ENCODE measurements around the gene FKBP14.

Gene FKBP14

DNA sequence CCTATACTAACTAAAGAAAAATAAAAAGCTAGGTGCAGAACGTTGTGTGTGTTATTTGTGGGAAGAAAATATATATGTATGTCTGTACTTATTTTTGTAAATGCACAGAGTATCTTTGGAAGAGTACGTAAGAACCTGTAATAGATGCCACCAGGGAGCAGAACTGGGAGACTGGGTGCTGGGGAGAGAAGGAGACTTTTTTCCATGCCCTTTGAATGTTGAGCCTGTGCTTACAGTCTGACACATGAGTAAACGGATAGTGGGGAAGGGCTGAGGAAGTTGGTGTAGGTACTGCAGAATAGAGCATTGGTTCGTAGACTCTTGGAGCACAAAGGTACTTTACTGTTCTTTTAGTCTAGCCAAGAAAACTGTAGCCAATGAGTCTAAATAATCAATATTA is 35.6 kb downstream of the FKBP14 start:
- TF ChIP-seq ZNF274 (IDR thresholded peaks at IDR 0.05; ENCODE audit: low read depth, low read length) = no peak
- no peak overlapping the region for H3K4me3 ChIP-seq (ENCODE audit: low read length)

DNA sequence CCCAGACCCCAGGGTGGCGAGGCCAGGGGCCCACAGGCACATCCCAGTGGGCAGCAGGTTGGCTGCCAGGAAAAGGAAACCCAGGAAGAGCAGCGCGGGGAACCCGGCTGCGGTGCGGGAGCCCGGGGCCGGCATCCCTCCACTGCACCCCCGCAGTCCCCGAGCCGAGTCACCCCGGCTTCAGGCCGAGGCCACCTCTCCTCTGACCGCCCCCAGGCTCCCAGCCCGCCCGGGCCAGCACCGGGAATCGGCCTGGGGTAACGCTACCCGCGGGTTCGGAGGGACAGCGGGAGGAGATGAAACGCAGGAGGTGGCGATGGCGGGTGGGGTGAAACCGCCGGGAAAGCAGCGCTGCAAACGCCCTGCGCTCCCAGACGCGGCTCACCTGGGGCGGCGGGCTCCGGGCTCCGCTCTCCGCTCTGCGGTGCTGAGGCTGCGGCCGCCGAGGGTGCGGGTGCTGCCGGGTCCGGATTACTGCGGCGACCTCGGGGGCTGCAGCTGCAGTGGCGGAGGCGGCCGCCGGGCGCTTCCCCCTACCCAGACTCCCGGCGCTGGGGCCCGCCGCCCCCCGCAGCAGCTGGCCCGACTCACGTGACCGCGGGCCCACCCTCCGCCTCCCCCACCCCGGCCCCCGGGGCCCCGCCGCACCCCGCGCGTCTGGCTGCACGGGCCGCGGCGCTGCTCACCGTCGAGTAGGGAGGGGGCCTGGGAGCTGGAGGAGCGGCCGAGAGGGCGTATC is 37.1 kb downstream of the FKBP14 start, which contains the start of gene SCRN1:
Gene SCRN1 (minus strand): TSS at position 545 of the 739 bp plus-strand sequence. CDS start 20,734 bp downstream, outside the sequence.
- H3K4me3 ChIP-seq (ENCODE audit: low read length) = peak within 1 kb of the TSS; percentile 79
- TF ChIP-seq ZNF274 (IDR thresholded peaks at IDR 0.05; ENCODE audit: low read depth, low read length) = no peak

- peak overlapping the region; percentile 79 for H3K4me3 ChIP-seq (ENCODE audit: low read length)
- TF ChIP-seq ZNF274 (IDR thresholded peaks at IDR 0.05; ENCODE audit: low read depth, low read length) = no peak
These were observed 37.9 kb downstream of the FKBP14 start for GRCh38 chr7:29988424-29989256.

- TF ChIP-seq ZNF274 (IDR thresholded peaks at IDR 0.05; ENCODE audit: low read depth, low read length) = no peak
- H3K4me3 ChIP-seq (ENCODE audit: low read length) = peak overlapping the region; percentile 79; the same call in 1 of the 2 replicates
These were observed 38.6 kb downstream of the FKBP14 start for GRCh38 chr7:29987811-29988317.

DNA sequence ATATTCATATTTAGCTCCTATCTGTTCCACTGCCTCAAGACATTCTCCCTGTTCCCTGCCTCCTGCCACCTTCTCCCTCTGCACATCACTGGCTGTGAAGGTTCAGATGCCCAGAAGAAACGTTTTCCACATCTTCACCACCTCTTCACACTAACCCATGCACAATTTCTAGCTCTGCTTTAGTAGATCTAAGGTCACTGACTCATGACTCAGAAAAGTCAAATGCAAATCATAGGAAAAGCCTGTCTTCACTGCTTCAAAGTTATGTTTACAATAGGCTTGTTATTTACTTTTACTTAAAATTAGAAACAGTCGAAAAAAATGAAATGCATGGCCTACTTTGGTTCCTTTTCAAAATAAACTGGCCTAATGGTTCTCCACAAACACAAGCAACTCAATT is 39.4 kb downstream of the FKBP14 start:
- no peak for TF ChIP-seq ZNF274 (IDR thresholded peaks at IDR 0.05; ENCODE audit: low read depth, low read length)
- H3K4me3 ChIP-seq (ENCODE audit: low read length) = no peak overlapping the region

DNA sequence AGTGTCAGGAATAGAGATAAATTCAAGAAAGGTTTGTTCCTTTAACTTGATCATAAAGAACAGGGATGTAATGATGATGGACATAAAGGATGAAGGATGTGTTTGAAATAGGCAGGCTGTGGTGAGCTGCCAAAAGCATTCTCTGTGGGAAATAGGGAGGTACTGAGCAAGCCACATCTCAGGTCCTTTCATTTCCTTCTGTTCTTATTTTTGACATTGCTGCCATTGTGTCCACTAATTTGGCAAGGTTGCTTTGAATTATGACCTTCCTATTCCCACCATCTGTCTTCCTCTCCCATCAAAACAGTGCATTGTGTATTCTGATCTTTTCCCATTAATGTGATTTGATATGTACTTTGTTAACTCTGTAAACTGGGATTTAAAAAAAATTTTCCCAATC is 46.4 kb downstream of the FKBP14 start:
- no peak for TF ChIP-seq ZNF274 (IDR thresholded peaks at IDR 0.05; ENCODE audit: low read depth, low read length)
- H3K4me3 ChIP-seq (ENCODE audit: low read length) = no peak overlapping the region

DNA sequence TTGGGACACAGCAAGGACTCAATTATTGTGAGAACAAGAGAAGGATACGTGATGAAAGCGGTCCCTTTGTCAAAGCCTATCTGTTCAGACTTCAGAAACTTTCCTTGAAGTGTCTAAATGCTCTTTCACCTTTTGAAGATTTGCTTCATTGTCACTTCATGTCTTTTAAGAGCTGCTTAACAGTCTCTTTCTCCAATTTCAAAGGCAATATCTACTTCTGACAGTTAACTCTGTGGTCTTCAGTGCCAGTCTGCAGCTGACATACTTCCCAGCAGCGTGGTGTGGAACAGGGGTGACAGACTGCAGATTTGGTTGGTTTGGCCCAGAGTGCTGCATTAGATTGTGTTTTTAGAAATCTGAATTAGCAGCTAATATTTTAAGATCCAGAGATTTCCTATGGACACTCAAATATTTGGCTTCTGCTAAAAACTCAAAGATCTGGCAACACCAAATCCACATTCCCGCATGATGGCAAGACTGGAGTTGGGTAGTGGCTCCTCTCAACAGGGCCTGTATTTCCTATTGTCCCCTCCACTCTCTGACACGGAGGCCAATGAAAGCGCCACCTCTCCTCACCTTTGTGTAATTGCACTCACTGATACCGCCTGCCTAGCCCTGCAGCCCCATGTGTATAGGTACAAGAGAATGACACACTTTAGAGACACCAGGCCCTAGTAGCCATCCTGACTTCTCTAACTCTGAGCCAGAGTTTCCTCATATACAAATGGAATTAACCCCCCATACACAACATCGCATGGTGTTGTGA is 48.4 kb downstream of the FKBP14 start:
- no peak overlapping the region for H3K4me3 ChIP-seq (ENCODE audit: low read length)

DNA sequence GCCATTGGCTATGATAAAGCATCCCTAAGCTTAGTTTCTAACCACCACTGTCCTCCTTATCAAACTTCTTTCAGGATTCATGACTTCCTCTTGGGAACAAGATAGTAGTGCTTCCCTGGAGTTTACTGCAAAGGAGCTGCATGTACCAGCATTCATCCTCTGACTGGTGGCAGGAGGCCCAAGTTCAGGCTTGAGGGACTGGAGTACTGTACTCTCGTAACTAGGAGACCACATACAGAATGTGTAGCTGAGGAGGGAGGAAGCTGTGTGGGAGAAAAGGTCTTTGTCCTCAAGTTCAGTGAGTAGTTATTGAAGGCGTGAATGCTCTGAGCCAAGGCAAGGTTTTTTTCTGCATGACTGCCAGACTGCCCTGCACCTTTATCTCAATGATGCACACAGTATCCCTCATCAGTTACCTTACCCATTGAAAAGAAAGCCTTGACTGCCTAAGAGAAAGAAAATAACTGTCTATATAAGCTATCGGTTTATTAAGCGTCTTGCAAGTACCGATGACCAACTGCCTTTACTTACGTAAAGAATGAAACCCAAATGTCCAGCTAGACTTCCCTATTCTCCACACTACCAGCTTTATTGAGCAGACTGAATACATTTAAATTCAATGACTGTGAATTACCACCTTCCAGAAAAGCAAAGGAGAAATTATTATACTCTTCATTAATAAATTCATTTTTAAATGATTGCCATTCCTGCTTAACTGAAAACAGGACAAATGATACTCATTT is 49.7 kb downstream of the FKBP14 start:
- H3K4me3 ChIP-seq (ENCODE audit: low read length) = no peak overlapping the region
- TF ChIP-seq ZNF274 (IDR thresholded peaks at IDR 0.05; ENCODE audit: low read depth, low read length) = no peak

More for the DNA sequence above, 48.4 kb downstream of the FKBP14 start:
- no peak for TF ChIP-seq ZNF274 (IDR thresholded peaks at IDR 0.05; ENCODE audit: low read depth, low read length)

- no peak for TF ChIP-seq ZNF274 (IDR thresholded peaks at IDR 0.05; ENCODE audit: low read depth, low read length)
- no peak overlapping the region for H3K4me3 ChIP-seq (ENCODE audit: low read length)
These were observed 50.2 kb downstream of the FKBP14 start for GRCh38 chr7:29976266-29976665.

- no peak overlapping the region for H3K4me3 ChIP-seq (ENCODE audit: low read length)
- no peak for TF ChIP-seq ZNF274 (IDR thresholded peaks at IDR 0.05; ENCODE audit: low read depth, low read length)
These were observed 50.9 kb downstream of the FKBP14 start for GRCh38 chr7:29975561-29975960.

- no peak for TF ChIP-seq ZNF274 (IDR thresholded peaks at IDR 0.05; ENCODE audit: low read depth, low read length)
- no peak overlapping the region for H3K4me3 ChIP-seq (ENCODE audit: low read length)
These were observed 52.2 kb downstream of the FKBP14 start for GRCh38 chr7:29974286-29974685.

DNA sequence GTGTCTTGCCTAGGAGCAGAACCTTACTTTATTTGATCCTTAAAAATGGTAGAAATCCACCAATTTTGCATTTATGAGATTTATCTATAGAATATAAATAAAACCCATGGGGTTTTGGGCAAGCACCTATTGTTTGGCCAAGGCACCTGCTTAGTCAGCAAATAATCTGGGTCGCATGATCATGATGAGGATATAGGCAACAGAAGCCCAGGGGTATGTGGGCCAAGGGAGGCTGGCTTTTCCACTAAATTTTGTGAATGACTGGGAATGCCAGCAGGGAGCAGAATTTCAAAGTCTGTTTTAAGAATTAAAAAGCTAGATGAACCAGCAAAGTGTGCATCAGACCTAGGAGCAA is 54.2 kb downstream of the FKBP14 start:
- no peak for TF ChIP-seq ZNF274 (IDR thresholded peaks at IDR 0.05; ENCODE audit: low read depth, low read length)

DNA sequence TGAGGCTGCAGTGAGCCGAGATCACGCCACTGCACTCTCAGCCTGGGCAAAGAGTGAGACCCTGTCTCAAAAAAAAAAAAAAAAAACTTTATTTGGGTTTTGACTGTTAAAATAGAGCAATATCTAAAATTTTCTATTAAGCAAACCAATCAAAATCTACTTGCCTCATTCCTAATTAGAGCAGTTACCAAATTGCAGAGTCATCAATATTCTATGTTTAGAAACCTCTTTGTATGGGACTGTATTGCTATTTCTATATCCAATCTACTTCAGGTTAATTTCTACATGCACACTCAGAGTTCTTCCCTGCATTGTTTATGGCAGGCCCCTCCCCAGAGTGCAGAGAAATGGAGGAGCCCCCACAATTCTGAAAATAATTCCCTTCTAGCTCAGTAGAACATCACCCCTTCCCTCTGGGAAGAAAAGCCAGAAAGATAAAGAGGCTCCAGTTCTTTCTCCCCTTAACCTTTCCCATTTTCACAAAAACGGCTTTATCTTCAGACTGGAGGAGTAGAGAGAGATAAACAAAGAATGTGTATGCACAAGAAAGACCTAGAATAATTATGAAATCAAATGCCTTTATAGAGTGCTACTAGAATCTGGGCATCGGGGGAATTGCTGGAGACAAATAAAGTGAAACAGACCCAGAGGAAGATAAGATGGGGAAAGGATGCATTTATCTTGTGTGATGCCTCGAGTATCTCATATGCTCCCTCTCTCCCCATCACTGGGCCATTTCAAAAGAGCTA is 54.8 kb downstream of the FKBP14 start:
- TF ChIP-seq ZNF274 (IDR thresholded peaks at IDR 0.05; ENCODE audit: low read depth, low read length) = no peak
- no peak overlapping the region for H3K4me3 ChIP-seq (ENCODE audit: low read length)

More for the DNA sequence above, 54.2 kb downstream of the FKBP14 start:
- no peak overlapping the region for H3K4me3 ChIP-seq (ENCODE audit: low read length)
